ENCODE results near the gene DDRGK1. TPM values are rescaled to one million over a fixed set of nuclear protein-coding genes. Genes with fewer than 3 reads are reported as not detected.

DDRGK1 gene
- total RNA-seq, 1 donor from 2014 or later = 59.3 TPM

GRCh38 chr20:3141757-3142156 is 62.7 kb downstream of the DDRGK1 start:
- Mint-ChIP-seq H3K27ac (ENCODE audit: unreplicated experiment) (no peak overlapping the region), H3K9me3 (ENCODE audit: unreplicated experiment) (no peaks in the 10 kb centered on the region), H3K4me3 (ENCODE audit: unreplicated experiment) (no peak overlapping the region)

More at GRCh38 chr20:3141757-3142156, 62.7 kb downstream of the DDRGK1 start:
- Mint-ChIP-seq H3K36me3 (ENCODE audit: unreplicated experiment) (no peaks in the 10 kb centered on the region), H3K4me1 (ENCODE audit: low read depth, unreplicated experiment) (peaks cover 2% of the 10 kb centered on the region), H3K27me3 (ENCODE audit: unreplicated experiment) (no peaks in the 10 kb centered on the region)
- DNase-seq = no peak
- no peak for TF ChIP-seq CTCF (IDR thresholded peaks at IDR 0.05; ENCODE audit: partially characterized antibody, unreplicated experiment)

Other genes starting within 250 kb of the DDRGK1 start
- 1.2 TPM for gene GNRH2, start 161.1 kb downstream of the DDRGK1 start, total RNA-seq (ENCODE audit: unreplicated experiment)
- 30.0 TPM for gene MRPS26, start 158.6 kb downstream of the DDRGK1 start, total RNA-seq (ENCODE audit: unreplicated experiment)
- not detected for gene OXT, start 133.1 kb downstream of the DDRGK1 start, total RNA-seq (ENCODE audit: unreplicated experiment)
- gene AVP, start 120.0 kb downstream of the DDRGK1 start, total RNA-seq (ENCODE audit: unreplicated experiment) = not detected
- 19.5 TPM for gene FASTKD5, start 44.8 kb downstream of the DDRGK1 start, total RNA-seq (ENCODE audit: unreplicated experiment)
- 8.6 TPM for gene UBOX5, start 44.8 kb downstream of the DDRGK1 start, total RNA-seq (ENCODE audit: unreplicated experiment)
- gene LZTS3, start 31.1 kb downstream of the DDRGK1 start, total RNA-seq (ENCODE audit: unreplicated experiment) = 56.8 TPM
- gene ITPA, start 4.8 kb upstream of the DDRGK1 start, total RNA-seq (ENCODE audit: unreplicated experiment) = 72.1 TPM
- gene SLC4A11, start 34.5 kb upstream of the DDRGK1 start, total RNA-seq (ENCODE audit: unreplicated experiment) = 27.2 TPM
- gene DNAAF9, start 203.0 kb upstream of the DDRGK1 start, total RNA-seq (ENCODE audit: unreplicated experiment) = 34.7 TPM